Measurements from ENCODE around the gene AATK. TPM values are rescaled to one million over a fixed set of nuclear protein-coding genes. Genes with fewer than 3 reads are reported as not detected.

AATK gene
- total and polyA plus RNA-seq, 2 donors (not counting 3 experiments of a cell fraction or from before 2014, with no cell fraction given): 0.69 to 1.00 TPM

DNA sequence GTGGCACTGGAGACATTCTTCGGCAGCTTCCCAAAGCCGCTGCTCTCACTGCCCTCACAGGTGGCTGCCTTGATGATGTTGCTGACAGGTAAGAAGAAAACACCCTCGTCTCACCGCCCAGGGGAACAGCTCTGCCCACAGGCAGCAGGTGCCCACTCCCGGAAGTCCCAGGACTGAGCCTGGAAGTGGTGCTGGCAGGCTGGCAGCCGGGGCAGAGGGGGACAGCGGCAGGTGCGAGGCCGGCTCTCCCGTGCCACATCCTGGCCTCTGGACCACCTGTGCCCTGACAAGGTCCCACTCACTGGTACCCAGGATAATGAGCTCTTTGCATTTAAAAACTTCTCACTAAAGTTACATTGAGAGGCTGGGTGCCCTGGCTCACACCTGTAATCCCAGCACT lies 36.3 kb upstream of the AATK start:
- no peak for DNase-seq (ENCODE audit: low read depth, low spot score)
- no peaks in the 10 kb centered on the region for H4K20me1 ChIP-seq (replicated peaks; ENCODE audit: control insufficient read depth, extremely low read depth, insufficient read depth, low read length)
- FAIRE-seq: no peak
- no peak overlapping the region for H3K27ac ChIP-seq (ENCODE audit: insufficient read depth, low read depth, low read length)
- H3K4me3 ChIP-seq (replicated peaks in 1 of 3; ENCODE audit: insufficient read depth in 1 of 3, low read depth in 1 of 3, low read length in 3 of 3): no peak overlapping the region
- H2AFZ ChIP-seq (ENCODE audit: low read depth, low read length): no peak overlapping the region
- H3K9me1 ChIP-seq (replicated peaks; ENCODE audit: control insufficient read depth, extremely low read depth, insufficient read depth, low read length): no peaks in the 10 kb centered on the region
- dilution Hi-C loops (cut with MboI; ENCODE audit: extremely low pct_ligation_motif_present, low sequenced_read_pairs): no loop called here
- intact Hi-C loops (cut with micrococcal nuclease): no loop called here
- H3K9ac ChIP-seq (replicated peaks; ENCODE audit: extremely low read depth, insufficient read depth, low read length): no peak overlapping the region
- ChIA-PET CTCF (interaction anchor here (4.4 kb wide), 1 partner anchor 59 kb away, joined by 91 read pairs; no protein-coding TSS in a partner anchor), POLR2A (no interaction called here)
- TF ChIP-seq MAX (IDR thresholded peaks at IDR 0.05; ENCODE audit: insufficient read depth, insufficient read length) (no peak), JUN (IDR thresholded peaks at IDR 0.05; ENCODE audit: borderline replicate concordance, insufficient read depth, insufficient read length, low read depth) (no peak), POLR2AphosphoS5 (IDR thresholded peaks at IDR 0.05; ENCODE audit: insufficient read depth, low read depth, low read length) (no peak), POLR2A (IDR thresholded peaks at IDR 0.05; ENCODE audit: low read depth, low read length) (no peak), CTCF (IDR thresholded peaks at IDR 0.05; ENCODE audit: extremely low read depth in 1 of 2, insufficient read depth in 1 of 2, low read depth in 1 of 2, low read length in 2 of 2) (no peak), EZH2 (IDR thresholded peaks at IDR 0.05; ENCODE audit: borderline replicate concordance, low read depth, low read length, severe bottlenecking) (no peak), FOS (IDR thresholded peaks at IDR 0.05; ENCODE audit: borderline replicate concordance, insufficient read depth, low read length) (no peak), GATA2 (IDR thresholded peaks at IDR 0.05; ENCODE audit: insufficient read depth, insufficient read length, low read depth, low read length) (no peak), MYC (IDR thresholded peaks at IDR 0.05; ENCODE audit: low read depth, low read length) (no peak)
- no peaks in the 10 kb centered on the region for H3K4me1 ChIP-seq (ENCODE audit: control insufficient read depth, extremely low read depth, insufficient read depth, low read length)
- H3K4me2 ChIP-seq (ENCODE audit: insufficient read depth, low read length): no peak overlapping the region
- H3K27me3 ChIP-seq (ENCODE audit: control insufficient read depth in 2 of 2, insufficient read depth in 2 of 2, low read length in 2 of 2): no peaks in the 10 kb centered on the region
- no peaks in the 10 kb centered on the region for H3K9me3 ChIP-seq (replicated peaks; ENCODE audit: control insufficient read depth, insufficient read depth, low read length)
- peaks cover 0 to 4% of the 10 kb centered on the region in 2 experiments for H3K36me3 ChIP-seq (ENCODE audit: control insufficient read depth in 2 of 2, extremely low read depth in 1 of 2, insufficient read depth in 2 of 2, low read length in 2 of 2)
- no peaks in the 10 kb centered on the region for H3K79me2 ChIP-seq (ENCODE audit: control insufficient read depth, insufficient read depth, low read length)
- no TSS peak for BruUV-seq (replicated peaks)

Data from endothelial cell of umbilical vein (primary cell).